Measurements from ENCODE around the gene CAPN10.

Gene CAPN10

DNA sequence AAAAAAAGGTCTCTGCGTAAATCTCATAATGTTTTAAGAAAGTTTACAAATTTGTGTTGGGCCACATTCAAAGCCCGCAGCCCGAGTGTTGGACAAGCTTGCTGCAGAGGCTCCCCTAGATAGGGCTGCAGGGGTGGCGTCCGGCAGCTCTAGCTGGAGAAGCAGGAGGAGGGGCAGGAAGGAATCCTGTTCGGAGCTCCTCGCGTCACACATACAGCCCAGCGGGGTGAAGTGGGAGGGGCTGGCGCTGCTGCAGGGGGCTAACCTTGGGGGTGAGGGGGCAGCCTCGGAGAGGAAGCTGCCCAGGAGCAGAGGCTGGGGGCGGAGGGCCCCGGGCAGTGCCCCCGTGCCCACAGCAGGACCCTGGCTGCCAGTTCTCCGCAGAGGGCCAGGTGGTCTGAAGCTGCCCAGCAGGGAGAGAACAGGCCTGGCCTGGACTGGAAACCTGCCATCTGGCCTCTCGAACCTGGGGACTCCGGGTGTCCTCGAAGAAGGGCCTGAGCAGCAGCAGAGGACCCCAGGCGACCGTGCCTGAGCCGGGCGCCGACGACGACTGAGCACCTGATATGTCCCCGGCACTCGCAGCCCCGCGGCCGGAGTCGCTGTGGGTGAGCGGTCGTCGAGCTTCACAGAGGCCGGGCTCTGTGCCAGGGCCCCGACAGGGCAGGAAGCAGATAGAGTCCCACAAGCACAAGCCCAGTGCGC lies 36.1 kb downstream of the CAPN10 start:
- DNase-seq (ENCODE audit: low read depth in 2 of 2): peak in 1 of 2 donors; percentile 23

DNA sequence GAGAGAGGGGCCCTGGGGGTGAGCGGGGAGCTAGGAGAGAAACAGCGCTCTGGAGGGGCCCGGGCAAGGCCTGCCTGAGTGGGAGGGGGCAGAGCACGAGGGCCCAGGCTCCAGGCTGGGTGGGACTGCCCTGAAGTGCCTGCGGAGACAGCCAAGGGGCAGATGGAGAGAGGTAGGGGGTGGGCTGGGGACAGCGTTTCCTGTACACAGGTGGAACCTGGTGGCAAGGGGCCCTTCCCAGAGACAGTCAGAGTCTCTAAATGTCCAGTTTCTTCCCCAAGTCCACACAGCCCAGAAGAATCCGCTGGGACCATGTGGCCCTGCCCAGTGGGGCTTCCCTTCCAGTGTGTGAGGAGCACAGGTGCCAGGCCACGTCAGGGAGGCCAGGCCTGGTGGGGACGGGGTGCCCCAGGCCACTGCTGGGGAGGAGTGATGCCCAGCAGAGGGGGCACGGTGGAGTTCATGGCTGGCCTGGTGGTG lies 37.0 kb downstream of the CAPN10 start:
- no peak for DNase-seq (ENCODE audit: low read depth in 2 of 2)

DNA sequence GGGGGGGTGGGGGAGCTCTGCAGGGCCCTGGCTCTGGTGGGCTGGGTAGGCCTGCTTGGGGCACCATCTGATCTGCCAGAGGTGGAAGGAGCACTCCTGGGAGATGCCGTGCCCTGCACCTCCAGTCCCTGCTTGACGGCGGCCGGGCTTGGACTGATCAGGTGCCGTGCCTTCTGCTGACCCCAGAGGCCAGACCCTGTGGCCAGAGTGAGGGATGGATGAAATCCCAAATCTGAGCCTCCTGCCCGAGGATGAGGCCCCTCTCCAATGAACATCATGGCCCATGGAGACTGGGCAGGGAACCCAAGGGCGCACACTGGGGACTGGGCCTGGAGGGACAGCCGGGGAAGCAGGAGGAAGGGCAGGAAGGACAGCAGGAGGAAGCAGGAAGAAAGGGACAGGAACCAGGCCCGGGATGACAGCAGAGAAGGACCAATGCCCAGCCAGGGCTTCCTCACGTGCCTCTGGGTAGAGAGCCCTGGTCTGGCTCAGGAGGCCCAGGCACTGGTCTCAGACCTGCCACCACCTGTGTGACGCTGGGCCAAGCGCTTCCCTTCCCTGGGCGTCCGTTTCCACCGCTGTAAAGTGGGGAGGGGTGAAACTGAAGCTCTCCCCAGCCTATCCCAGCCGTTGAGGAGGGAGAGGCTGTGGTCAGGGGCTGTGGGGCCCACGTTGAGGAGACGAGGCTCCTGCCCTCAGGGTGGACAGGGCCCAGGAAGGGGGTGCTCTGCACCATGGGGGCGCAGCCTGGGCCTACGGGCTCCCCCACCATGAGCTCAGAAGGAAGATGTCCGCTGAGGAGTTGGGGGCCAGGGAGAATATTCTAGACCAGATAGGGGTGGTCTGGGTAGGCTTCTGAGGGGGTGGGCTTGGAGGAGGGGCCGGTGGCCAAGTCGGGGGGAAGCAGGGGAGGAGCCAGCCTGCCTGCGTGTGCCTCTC lies 37.7 kb downstream of the CAPN10 start:
- DNase-seq (ENCODE audit: low read depth in 2 of 2): no peak

DNA sequence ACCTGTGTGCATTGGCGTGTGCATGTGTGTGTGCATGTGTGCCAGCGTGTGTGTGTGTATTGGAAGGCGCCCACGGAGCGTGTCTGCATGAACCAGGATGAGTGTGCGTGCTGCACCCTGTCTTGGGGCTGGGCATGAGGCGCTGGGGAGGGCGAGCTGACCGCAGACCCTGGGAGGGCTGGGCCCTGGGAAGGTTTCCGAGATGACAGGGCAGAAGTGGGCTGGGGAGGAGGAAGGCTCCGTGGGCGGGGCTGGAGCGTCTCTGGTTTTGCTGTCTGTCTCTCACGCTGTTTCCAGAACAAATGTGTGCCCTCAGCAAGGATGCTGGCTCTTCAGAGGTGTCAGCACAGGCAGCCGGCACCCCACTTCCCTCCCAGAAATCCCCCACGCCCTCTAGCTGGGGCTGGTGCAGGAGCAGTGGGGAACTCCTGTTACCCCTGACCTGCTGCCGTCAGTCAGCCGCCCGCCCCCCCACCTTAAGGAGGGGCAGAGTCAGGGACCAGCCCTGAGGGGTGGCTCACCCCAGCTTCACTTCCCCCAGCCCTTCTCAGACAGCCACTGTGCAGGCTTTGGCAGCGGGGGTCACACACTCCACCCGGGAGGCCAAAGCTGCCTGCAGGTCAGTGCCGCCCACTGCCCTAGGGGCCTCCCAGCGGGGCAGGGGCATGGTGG lies 38.6 kb downstream of the CAPN10 start, which contains the start of gene GPR35:
Gene GPR35 (plus strand): TSS at position 531 of the 672 bp plus-strand sequence. CDS start 4,473 bp downstream, outside the sequence.
- DNase-seq (ENCODE audit: low read depth in 2 of 2): peak; percentile 60 to 70

DNA sequence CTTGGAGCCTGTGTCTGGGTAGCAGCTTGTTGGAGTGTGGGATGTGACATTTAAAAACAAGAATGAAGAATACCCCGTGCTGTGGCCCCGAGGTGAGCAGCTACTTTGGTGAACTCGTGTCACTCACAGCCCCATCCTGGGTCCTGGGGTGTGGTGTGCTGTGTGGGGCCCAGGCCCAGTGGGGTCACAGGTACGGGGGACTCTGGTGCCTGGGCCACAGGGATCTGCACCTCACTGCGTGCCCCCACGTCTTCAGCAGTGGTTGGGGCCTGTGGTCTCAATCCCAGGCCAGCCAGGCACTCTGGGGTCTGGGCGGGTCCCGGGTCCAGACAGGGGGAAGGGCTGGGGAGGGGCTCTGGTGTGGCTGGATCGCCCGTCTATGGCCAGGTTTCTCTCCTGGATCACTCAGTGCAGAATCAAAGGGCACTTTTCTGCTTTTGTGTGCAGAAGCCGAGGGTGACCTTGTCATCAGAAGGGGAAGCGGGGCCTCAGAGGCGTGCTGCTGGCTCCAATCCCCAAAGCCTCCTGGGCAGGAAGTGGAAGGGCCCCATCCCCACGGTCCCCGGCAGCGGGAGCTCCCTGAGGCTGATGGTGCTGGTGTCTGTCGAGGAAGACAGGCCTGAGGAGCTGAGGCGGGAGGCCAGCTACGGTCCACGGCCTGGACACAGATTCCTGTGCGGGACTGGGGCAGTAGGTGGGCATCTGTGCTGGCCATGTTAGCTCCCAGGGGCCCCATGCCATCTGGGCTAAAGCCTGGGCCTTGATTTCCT lies 40.2 kb downstream of the CAPN10 start:
- DNase-seq (ENCODE audit: low read depth in 2 of 2): no peak

DNA sequence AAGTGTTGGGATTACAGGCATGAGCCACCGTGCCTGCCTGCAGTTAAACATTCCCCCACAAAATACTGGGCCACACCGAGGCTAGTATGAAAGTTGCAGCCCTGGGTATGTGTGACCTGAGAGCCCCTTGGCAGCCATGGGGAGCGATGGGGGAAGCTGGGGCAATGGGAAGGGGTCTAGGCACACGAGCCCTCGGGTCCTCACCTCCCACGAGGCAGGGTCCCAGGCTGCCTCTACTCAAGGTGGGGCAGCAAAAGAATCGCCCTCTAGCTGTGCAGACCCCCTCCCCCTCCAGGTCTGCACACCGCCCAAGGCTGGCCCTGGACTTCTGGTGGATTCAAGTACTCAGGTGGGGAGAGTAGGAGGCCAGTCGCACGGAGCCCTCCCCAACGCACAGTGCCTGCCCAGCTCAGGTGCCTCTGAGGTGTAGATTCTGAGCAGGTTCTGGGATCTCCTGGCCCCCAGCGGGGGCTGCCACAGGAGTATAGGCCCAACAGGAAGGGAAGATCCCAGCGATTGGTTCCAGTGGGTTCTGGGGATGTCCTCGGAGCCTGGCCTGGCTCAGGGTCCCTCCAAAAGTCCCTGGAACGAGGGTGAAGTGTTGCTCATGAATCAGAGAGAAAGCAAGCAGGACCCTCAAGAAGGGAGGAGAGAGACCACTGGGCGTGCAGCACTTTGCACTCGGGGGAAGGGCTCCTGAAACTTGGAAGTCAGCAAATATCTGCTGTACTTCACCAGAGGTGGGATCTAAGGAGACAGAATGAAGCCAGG lies 41.4 kb downstream of the CAPN10 start:
- DNase-seq (ENCODE audit: low read depth in 2 of 2): no peak

DNA sequence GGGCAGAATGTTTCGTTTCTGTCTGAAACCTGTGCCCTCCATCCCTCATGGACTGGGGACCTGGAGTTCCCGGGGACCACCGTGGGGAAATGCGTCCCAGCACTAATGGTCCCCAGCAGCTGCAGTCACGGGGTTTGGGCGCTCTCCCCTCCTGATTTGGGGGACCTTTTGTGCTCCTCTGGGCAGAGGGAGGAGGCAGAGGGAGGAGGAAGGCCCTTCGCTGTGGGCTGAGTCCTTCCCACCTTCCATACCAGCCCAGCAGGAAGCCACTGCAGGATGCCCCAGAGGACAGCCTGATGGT lies 41.9 kb downstream of the CAPN10 start:
- no peak for DNase-seq (ENCODE audit: low read depth in 2 of 2)

DNA sequence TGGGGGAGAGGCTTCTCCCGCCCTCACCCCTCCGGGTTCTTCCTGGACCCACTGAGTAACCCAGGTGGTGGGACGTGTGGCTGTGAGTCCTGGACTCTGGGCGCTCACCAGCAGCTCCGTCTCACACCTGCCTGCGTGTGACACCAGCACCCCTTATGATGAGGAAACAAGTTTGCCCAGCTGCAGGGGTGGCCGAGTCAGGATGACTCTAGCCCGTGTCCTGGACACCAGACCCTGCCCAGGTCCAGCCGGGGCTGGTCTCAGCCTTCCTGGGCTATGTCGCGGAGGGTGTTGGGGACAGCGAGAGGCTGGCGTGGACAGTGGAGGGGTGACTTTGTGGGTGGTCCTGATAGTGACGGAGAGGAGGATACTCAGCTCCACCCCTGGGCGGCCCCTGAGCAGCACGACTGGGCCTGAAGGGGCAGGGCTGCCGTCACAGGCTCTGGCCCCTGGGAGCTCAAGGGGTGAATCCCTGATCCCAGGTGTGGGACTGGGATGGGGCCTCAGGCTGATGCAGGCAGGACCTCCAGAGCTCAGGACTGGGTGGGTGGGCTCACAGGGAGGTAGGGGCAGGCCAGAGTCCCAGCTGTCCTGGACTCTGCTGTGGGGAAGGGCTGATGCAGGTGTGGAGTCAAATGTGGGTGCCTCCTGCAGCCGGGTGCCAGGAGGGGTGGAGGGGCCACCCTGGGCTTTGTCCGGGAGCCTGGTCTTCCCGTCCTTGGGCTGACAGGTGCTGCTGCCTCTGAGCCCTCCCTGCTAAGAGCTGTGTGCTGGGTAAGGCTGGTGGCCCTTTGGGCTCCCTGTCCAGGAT lies 42.5 kb downstream of the CAPN10 start:
- no peak for DNase-seq (ENCODE audit: low read depth in 2 of 2)

DNA sequence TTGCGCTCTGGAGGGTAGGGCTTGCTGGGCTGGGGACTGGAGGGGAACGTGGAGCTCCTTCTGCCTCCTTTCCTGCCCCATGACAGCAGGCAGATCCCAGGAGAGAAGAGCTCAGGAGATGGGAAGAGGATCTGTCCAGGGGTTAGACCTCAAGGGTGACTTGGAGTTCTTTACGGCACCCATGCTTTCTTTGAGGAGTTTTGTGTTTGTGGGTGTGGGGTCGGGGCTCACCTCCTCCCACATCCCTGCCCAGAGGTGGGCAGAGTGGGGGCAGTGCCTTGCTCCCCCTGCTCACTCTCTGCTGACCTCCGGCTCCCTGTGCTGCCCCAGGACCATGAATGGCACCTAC lies 43.1 kb downstream of the CAPN10 start:
- no peak for DNase-seq (ENCODE audit: low read depth in 2 of 2)

DNA sequence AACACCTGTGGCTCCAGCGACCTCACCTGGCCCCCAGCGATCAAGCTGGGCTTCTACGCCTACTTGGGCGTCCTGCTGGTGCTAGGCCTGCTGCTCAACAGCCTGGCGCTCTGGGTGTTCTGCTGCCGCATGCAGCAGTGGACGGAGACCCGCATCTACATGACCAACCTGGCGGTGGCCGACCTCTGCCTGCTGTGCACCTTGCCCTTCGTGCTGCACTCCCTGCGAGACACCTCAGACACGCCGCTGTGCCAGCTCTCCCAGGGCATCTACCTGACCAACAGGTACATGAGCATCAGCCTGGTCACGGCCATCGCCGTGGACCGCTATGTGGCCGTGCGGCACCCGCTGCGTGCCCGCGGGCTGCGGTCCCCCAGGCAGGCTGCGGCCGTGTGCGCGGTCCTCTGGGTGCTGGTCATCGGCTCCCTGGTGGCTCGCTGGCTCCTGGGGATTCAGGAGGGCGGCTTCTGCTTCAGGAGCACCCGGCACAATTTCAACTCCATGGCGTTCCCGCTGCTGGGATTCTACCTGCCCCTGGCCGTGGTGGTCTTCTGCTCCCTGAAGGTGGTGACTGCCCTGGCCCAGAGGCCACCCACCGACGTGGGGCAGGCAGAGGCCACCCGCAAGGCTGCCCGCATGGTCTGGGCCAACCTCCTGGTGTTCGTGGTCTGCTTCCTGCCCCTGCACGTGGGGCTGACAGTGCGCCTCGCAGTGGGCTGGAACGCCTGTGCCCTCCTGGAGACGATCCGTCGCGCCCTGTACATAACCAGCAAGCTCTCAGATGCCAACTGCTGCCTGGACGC lies 43.6 kb downstream of the CAPN10 start:
- DNase-seq (ENCODE audit: low read depth in 2 of 2): no peak

DNA sequence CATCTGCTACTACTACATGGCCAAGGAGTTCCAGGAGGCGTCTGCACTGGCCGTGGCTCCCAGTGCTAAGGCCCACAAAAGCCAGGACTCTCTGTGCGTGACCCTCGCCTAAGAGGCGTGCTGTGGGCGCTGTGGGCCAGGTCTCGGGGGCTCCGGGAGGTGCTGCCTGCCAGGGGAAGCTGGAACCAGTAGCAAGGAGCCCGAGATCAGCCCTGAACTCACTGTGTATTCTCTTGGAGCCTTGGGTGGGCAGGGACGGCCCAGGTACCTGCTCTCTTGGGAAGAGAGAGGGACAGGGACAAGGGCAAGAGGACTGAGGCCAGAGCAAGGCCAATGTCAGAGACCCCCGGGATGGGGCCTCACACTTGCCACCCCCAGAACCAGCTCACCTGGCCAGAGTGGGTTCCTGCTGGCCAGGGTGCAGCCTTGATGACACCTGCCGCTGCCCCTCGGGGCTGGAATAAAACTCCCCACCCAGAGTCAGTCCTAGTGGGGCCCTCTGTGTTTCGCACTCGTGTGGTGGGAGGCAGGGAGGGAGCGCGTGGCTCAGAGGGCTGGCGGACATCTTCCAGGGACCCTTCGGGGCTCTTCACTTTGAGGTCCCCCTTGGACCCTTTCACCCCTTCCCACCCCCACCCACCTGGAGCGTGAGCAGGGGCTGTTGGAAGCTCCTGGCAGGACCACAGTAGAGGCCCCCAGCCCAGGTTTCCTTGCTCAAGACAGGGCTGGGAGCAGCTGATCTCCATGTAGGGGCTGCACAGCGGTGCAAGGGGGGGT lies 44.4 kb downstream of the CAPN10 start:
- DNase-seq (ENCODE audit: low read depth in 2 of 2): no peak

DNA sequence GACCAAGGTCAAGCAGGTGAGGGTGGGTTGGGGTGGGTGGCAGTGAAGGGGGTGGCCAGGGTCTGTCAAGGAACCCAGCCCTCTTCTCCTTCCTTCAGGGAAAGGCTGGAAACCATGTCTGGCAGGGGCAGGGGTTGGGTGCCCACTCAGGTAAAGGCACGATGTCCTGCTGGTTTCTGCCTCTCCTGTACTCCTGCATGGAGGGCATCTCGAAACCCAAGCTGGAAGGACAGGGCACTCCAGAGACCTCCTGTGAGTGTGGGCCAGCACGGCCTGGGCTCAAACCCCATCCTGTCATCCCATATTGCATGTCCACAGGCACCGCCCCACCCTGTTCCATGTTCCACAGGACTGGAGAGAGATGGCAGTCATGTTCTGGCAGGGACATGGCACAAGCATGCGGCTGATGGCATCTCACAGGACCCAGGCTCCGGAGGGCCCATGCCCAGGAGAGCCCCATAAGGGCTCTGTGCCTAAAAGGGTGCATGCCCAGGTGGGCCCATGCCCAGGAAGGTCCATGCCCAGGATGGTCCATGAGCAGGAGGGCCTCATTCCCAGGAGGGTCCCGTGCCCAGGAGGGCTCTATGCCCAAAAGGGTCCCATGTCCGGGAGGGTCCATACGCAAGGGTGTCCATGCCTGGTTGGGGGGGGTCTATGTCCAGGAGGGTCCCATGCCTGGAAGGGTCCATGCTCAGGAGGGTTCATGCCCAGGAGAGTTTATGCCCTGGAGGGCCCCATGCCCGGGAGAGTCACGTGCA lies 45.2 kb downstream of the CAPN10 start:
- no peak for DNase-seq (ENCODE audit: low read depth in 2 of 2)

DNA sequence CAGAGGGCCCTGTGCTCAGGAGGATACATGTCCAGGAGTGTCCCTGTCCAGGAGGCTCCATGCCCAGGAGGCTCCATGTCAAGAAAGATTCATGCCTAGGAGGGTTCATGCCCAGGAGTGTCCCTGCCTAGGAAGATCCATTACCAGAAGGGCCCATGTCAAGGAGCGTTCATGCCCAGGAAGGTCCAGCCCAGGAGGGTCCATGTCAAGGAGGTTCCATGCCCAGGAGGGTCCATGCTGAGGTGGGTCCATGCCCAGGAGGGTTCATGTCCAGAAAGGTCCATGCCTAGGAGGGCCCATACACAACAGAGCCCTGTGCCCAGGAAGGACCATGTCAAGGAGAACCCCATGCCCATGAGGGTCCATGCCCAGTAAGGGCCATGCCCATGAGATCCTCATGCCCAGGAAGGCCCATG lies 45.8 kb downstream of the CAPN10 start:
- no peak for DNase-seq (ENCODE audit: low read depth in 2 of 2)

DNA sequence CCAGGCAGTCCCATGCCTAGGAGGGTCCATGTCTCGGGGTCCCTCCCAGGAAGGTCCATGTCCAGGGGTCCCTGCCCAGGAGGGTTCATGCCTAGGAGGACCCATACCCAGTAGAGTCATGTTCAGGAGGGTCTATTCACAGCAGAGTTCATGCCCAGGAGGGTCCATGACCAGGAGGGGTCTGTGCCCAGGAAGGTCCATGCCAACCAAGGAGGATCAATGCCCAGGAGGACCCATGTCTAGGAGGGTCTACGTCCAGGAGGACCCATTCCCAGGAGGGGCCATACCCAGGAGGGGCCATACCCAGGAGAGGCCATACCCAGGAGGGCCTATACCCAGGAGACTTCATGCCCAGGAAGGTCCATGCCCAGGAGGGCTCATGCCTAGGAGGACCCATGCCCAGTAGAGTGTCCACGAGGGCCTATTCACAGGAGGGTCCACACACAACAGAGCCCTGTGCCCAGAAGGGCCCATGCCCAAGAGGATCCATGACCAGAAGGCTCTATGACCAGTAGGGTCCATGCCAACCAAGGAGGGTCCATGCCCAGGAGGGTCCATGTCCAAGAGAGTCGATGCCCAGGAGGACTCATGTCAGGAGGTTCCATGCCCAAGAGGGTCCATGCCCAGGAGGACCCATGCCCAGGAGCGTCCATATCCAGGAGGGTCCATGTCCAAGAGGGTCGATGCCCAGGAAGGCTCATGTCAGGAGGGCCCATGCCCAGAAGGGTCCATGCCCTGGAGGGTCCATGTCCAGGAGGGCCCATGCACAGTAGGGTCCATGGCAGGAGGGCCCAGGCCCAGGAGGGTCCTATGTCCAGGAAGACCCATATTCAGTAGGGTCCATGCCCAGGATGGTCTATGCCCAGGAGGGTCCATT lies 48.8 kb downstream of the CAPN10 start:
- no peak for DNase-seq (ENCODE audit: low read depth in 2 of 2)

DNA sequence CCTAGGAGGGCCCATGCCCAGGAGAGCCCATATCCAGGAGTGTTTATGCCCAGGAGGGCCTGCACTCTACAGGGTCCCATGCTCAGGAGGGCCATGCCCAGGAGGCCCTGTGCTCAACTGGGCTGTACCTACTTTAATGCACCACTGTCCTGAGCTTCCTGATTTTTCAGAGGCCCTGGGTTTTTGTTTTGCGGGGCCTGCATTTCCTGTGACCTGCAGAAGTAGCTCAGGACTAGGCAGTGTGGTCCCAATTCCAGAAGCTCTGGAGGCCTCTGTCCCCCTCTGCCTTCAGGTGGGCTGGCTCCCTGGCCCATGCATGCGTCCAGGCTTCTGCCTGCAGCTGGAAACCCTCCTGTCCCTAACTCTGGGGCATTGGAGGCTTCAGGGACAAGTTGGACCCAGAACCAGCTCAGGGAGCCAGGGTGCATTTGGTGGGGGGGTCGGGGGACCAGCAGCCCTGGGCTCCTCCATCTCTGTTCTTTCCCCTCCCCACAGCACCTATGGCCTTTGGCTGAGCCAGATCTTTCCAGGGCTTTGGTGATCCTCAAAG lies 49.5 kb downstream of the CAPN10 start:
- no peak for DNase-seq (ENCODE audit: low read depth in 2 of 2)

DNA sequence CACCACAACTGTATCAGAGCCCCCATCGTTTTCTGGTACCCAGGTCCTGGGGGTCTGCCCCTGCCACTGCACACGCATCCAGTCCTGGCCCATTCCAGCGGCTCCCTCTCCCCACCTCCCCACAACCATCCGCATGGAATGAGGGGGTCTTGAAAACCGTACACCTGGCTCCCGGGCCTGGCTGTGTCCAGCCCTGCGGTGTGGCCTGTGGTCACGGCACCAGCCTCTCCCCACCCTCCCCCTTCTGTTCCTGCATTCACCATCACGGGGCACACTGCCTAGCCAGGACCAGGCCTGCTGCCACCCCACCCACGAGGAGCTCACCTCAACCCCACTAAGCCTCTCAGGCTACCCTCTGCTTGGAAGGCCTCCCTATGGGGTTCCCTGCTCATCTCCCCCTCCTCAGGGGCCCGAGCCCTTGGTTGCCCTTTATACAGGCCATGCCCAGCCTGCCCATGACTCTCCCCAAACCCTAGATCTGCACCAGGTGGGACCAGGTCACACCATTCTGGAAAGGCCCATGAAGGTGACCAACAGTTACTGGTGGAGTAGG lies 50.1 kb downstream of the CAPN10 start:
- no peak for DNase-seq (ENCODE audit: low read depth in 2 of 2)

All from activated CD8-positive, alpha-beta memory T cell treated with anti-CD3 and anti-CD28 coated beads for 4 hours (primary cell).